H1 (cell line): ENCODE data around the gene INSIG1. TPM values are rescaled to one million over a fixed set of nuclear protein-coding genes. Genes with fewer than 3 reads are reported as not detected.

Experiments used
- CTCF ChIA-PET: fragments of 300-600 bp; sonication (Branson Sonifier 250); formaldehyde crosslinking; loops from one replicate; lab custom pipeline; 2021; ENCODE audit not compliant: partially characterized antibody; lab: Charles Lee
- POLR2A ChIA-PET: fragments of 300-600 bp; sonication (Branson Sonifier 250); formaldehyde crosslinking; loops from one replicate; lab custom pipeline; 2021; ENCODE audit warnings: inconsistent platforms; ENCODE audit not compliant: partially characterized antibody; lab: Charles Lee
- DNase-seq, 2 experiments: peaks; one replicate each; pipeline versions ENCODE4 v3.0.0 to v3.0.0-alpha.2; 2010 to 2022; ENCODE audit warnings: low spot score in 2 of 2, low read depth in 1 of 2, mixed read lengths in 1 of 2
- FAIRE-seq: peaks from 2 replicates; lab custom pipeline; 2011; peaks lifted over from hg19 to GRCh38; lab: Jason Lieb, UNC
- H2AFZ ChIP-seq: 2 replicates; pipeline ENCODE4 v1.8.1; 2012; ENCODE audit warnings: low read length, inconsistent platforms
- H2AK5ac ChIP-seq: 2 replicates; pipeline ENCODE4 v1.6.1; 2013; ENCODE audit warnings: low read depth, low read length
- H2BK120ac ChIP-seq: replicated peaks from 2 replicates; pipeline ENCODE3; 2013; ENCODE audit warnings: low read depth, low read length, inconsistent platforms
- H2BK12ac ChIP-seq: 2 replicates; pipeline ENCODE4 v1.6.1; 2013; ENCODE audit warnings: low read depth, low read length
- H2BK15ac ChIP-seq: 2 replicates; pipeline ENCODE4 v1.6.1; 2013; ENCODE audit warnings: low read length
- H2BK20ac ChIP-seq: 2 replicates; pipeline ENCODE4 v1.6.1; 2013; ENCODE audit warnings: low read length
- H2BK5ac ChIP-seq: 2 replicates; pipeline ENCODE4 v1.6.1; 2013; ENCODE audit warnings: low read depth, low read length
- H3K14ac ChIP-seq: 2 replicates; pipeline ENCODE4 v1.6.1; 2013; ENCODE audit warnings: inconsistent platforms; ENCODE audit not compliant: insufficient read length
- H3K18ac ChIP-seq: 2 replicates; pipeline ENCODE4 v1.6.1; 2013; ENCODE audit warnings: low read length; ENCODE audit errors: extremely low read depth
- H3K23ac ChIP-seq: 2 replicates; pipeline ENCODE4 v1.6.1; 2013; ENCODE audit warnings: inconsistent platforms; ENCODE audit not compliant: insufficient read length
- H3K23me2 ChIP-seq: 2 replicates; pipeline ENCODE4 v1.6.1; 2013; ENCODE audit warnings: low read depth, low read length
- H3K27ac ChIP-seq: 2 replicates; pipeline ENCODE4 v1.6.1; 2011; ENCODE audit warnings: low read depth, low read length, inconsistent platforms
- H3K27me3 ChIP-seq, 4 experiments: replicated peaks in 1 of 4; 1 replicate in 1 of 4; 2 replicates in 3 of 4; pipeline versions ENCODE4 v1.6.1 to v1.8.1; 2011 to 2013; ENCODE audit warnings: low read length in 3 of 4, mild to moderate bottlenecking in 3 of 4, inconsistent platforms in 2 of 4, mixed read lengths in 2 of 4, moderate library complexity in 1 of 4; ENCODE audit not compliant: control insufficient read depth in 3 of 4, insufficient read depth in 3 of 4; ENCODE audit errors: extremely low read depth in 1 of 4
- H3K36me3 ChIP-seq, 4 experiments: 2 replicates each; pipeline versions ENCODE4 v1.6.1 to v1.8.1; 2011 to 2013; ENCODE audit warnings: mild to moderate bottlenecking in 4 of 4, low read length in 3 of 4, moderate library complexity in 2 of 4, control low read depth in 1 of 4, inconsistent platforms in 1 of 4; ENCODE audit not compliant: insufficient read depth in 4 of 4, control insufficient read depth in 2 of 4
- H3K4ac ChIP-seq: replicated peaks from 2 replicates; pipeline ENCODE3; 2013; ENCODE audit warnings: low read length, low read depth, mixed read lengths, inconsistent platforms; ENCODE audit not compliant: insufficient read length
- H3K4me1 ChIP-seq, 4 experiments: replicated peaks in 1 of 4; 1 replicate in 1 of 4; 2 replicates in 3 of 4; pipeline versions ENCODE4 v1.6.1 to v1.8.1; 2011 to 2013; ENCODE audit warnings: low read length in 3 of 4, inconsistent platforms in 2 of 4, mixed read lengths in 1 of 4; ENCODE audit not compliant: insufficient read depth in 4 of 4, control insufficient read depth in 3 of 4
- H3K4me2 ChIP-seq, 2 experiments: 2 replicates each; pipeline versions ENCODE4 v1.6.1 to v1.8.1; 2011 to 2013; ENCODE audit warnings: low read depth in 2 of 2, low read length in 2 of 2, control low read depth in 1 of 2, inconsistent platforms in 1 of 2, mild to moderate bottlenecking in 1 of 2; ENCODE audit not compliant: insufficient read depth in 1 of 2
- H3K4me3 ChIP-seq, 4 experiments: fragments of 200-600, 300-600 bp in 1 of 4; sonication (generic), shearing (Covaris generic), sonication (Bioruptor Twin) in 1 of 4; 2 replicates each; pipeline versions ENCODE4 v1.5.1 to v1.8.1; 2011 to 2016; ENCODE audit warnings: low read length in 4 of 4, low read depth in 3 of 4, control low read depth in 2 of 4, inconsistent platforms in 2 of 4, mild to moderate bottlenecking in 2 of 4, mixed read lengths in 1 of 4, moderate library complexity in 1 of 4; ENCODE audit not compliant: insufficient read depth in 2 of 4; ENCODE audit errors: extremely low read depth in 1 of 4
- H3K56ac ChIP-seq: replicated peaks from 2 replicates; pipeline ENCODE3; 2013; ENCODE audit warnings: low read depth, mild to moderate bottlenecking, mixed read lengths, low read length, inconsistent platforms; ENCODE audit not compliant: insufficient read length
- H3K79me1 ChIP-seq: 2 replicates; pipeline ENCODE4 v1.6.1; 2013; ENCODE audit warnings: low read depth, low read length, control low read depth
- H3K79me2 ChIP-seq, 2 experiments: 2 replicates each; pipeline versions ENCODE4 v1.6.1 to v1.8.1; 2012 to 2013; ENCODE audit warnings: low read length in 2 of 2, mild to moderate bottlenecking in 2 of 2, inconsistent platforms in 1 of 2; ENCODE audit not compliant: insufficient read depth in 2 of 2, control insufficient read depth in 1 of 2
- H3K9ac ChIP-seq, 4 experiments: replicated peaks in 1 of 4; 1 replicate in 1 of 4; 2 replicates in 3 of 4; pipeline versions ENCODE4 v1.6.1 to v1.8.1; 2011 to 2013; ENCODE audit warnings: low read depth in 3 of 4, low read length in 3 of 4, control low read depth in 2 of 4, mild to moderate bottlenecking in 2 of 4, moderate library complexity in 2 of 4, inconsistent platforms in 1 of 4; ENCODE audit errors: extremely low read depth in 1 of 4
- H3K9me3 ChIP-seq, 2 experiments: 2 replicates each; pipeline versions ENCODE4 v1.6.1 to v1.8.1; 2012 to 2013; ENCODE audit warnings: mild to moderate bottlenecking in 2 of 2, moderate library complexity in 2 of 2, control low read depth in 1 of 2, inconsistent platforms in 1 of 2, low read depth in 1 of 2, low read length in 1 of 2, mixed read lengths in 1 of 2; ENCODE audit not compliant: insufficient read depth in 2 of 2
- H4K20me1 ChIP-seq, 2 experiments: replicated peaks in 1 of 2; 2 replicates each; pipeline versions ENCODE3 to v1.8.1; 2011 to 2013; ENCODE audit warnings: inconsistent platforms in 2 of 2, low read length in 2 of 2, mild to moderate bottlenecking in 1 of 2; ENCODE audit not compliant: insufficient read depth in 2 of 2, control insufficient read depth in 1 of 2
- H4K5ac ChIP-seq: 2 replicates; pipeline ENCODE4 v1.6.1; 2013; ENCODE audit warnings: low read length, low read depth, mixed read lengths, inconsistent platforms; ENCODE audit not compliant: insufficient read length
- H4K8ac ChIP-seq: 2 replicates; pipeline ENCODE4 v1.8.0; 2013; ENCODE audit warnings: mild to moderate bottlenecking, moderate library complexity, low read length, inconsistent platforms; ENCODE audit not compliant: insufficient read depth; ENCODE audit errors: extremely low read depth
- H4K91ac ChIP-seq: replicated peaks from 2 replicates; pipeline ENCODE3; 2013; ENCODE audit warnings: low read length, mixed read lengths, inconsistent platforms; ENCODE audit not compliant: insufficient read length
- CBX8 ChIP-seq: fragments of 300-800, 300-1000 bp; sonication (generic); IDR thresholded peaks from 2 replicates; pipeline ENCODE4 v1.7.1; 2016; ENCODE audit warnings: low read depth, low read length, borderline replicate concordance
- WGBS, 2 experiments: shearing (Covaris generic) in 1 of 2; methylation state at CpG; one replicate each; pipeline versions ENCODE4 v1.1.6 to v1.1.7; 2013 to 2015; ENCODE audit warnings: low lambda C conversion rate in 2 of 2, mixed read lengths in 2 of 2, inconsistent platforms in 1 of 2, low coverage in 1 of 2, missing lambda C conversion rate in 1 of 2; ENCODE audit not compliant: insufficient replicate concordance in 2 of 2, insufficient coverage in 1 of 2, insufficient read length in 1 of 2; ENCODE audit errors: extremely low coverage in 1 of 2, missing lambda C conversion rate in 1 of 2; 5-methylcytosine and 5-hydroxymethylcytosine counted together
- polyA plus RNA-seq, 7 experiments: library from polyadenylated mRNA; depleted of rRNA in 3 of 7; stranded (reverse) in 5 of 7; unstranded in 2 of 7; fragments of >200 nt in 5 of 7; fragments of 200-250 nt in 2 of 7; gene quantifications; 1 replicate in 5 of 7; 2 replicates in 1 of 7; 4 replicates in 1 of 7; pipeline versions ENCODE4 v1.2.1 to v1.2.3, GENCODE V29; 2011 to 2013; ENCODE audit warnings: missing spikeins in 2 of 7, mixed read lengths in 2 of 7
- total RNA-seq: library from RNA; stranded (reverse); fragmentation: NEBNext Ultra II Directional; extraction: Animal tissue kit (Norgen Biotek cat#: 25700); gene quantifications from 2 replicates; pipeline ENCODE4 v1.2.1, GENCODE V29; 2021

The INSIG1 gene
- total and polyA plus RNA-seq, 2 of the 8 experiments (the other 6 are each of a cell fraction or from before 2014, with no cell fraction given), result 40.0 to 58.4 TPM

DNA sequence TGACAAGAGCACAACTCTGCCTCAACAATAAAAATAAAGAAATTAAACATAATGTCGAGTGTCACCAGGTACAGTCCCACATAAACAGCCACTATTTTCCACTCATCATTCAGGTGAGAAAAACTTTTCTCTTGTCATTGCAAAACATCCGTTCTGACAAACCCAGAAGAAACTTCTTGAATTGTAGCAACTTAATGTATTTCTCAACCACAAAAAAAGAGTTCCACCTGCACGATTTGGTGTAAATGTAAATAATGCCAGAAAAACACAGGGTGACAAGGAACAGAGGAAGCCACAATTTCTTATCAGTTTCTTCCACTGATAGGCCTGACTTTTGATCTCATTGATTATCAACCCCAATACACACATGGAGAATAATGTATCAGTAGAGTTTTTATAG is 26.8 kb upstream of the INSIG1 start:
- Histone ChIP-seq H3K9ac (no peak overlapping the region), H4K8ac (no peak overlapping the region), H3K79me1 (no peaks in the 10 kb centered on the region), H2BK120ac (no peak overlapping the region), H2BK20ac (no peak overlapping the region), H2AK5ac (no peak overlapping the region), H3K79me2 (no peaks in the 10 kb centered on the region), H4K20me1 (no peaks in the 10 kb centered on the region), H2BK5ac (no peak overlapping the region), H3K23ac (no peak overlapping the region), H4K5ac (no peak overlapping the region), H3K4me1 (no peaks in the 10 kb centered on the region; a peak in 1 of 7 replicates), H2BK12ac (no peak overlapping the region), H3K4me3 (no peak overlapping the region), H2AFZ (no peak overlapping the region), H3K14ac (no peak overlapping the region), H3K27me3 (no peaks in the 10 kb centered on the region), H3K18ac (no peak overlapping the region), H3K36me3 (no peaks in the 10 kb centered on the region), H3K9me3 (no peaks in the 10 kb centered on the region; a peak in 1 of 4 replicates), H2BK15ac (no peak overlapping the region), H4K91ac (no peak overlapping the region), H3K4ac (no peak overlapping the region), H3K4me2 (no peak overlapping the region), H3K56ac (no peak overlapping the region), H3K23me2 (no peaks in the 10 kb centered on the region), H3K27ac (no peak overlapping the region)
- 81% methylated on average over 3 of the region's 3 CpGs; no CpG with 5 or more reads in 1 of the 2 experiments for WGBS, 2 experiments
- no peak for TF ChIP-seq CBX8
- ChIA-PET POLR2A (no interaction called here), CTCF (no interaction called here)
- no peak for DNase-seq
- no peak for FAIRE-seq
